ENCODE measurements around the gene SUCLG2.

- TF ChIP-seq CTCF (IDR thresholded peaks at IDR 0.05) (no peak), POLR2A (IDR thresholded peaks at IDR 0.05) (no peak)
Observed at GRCh38 chr3:67622652-67623051, 31.8 kb downstream of the SUCLG2 start.
